Panc1 (cell line): ENCODE results near the gene WNT5B.

Experiments used
- POLR2AphosphoS5 ChIP-seq: IDR thresholded peaks from 2 replicates; pipeline ENCODE4 v1.6.1; 2012; ENCODE audit warnings: mild to moderate bottlenecking, low read depth, low read length, moderate library complexity
- TCF7L2 ChIP-seq: IDR thresholded peaks from 2 replicates; pipeline ENCODE4 v1.6.1; 2011; ENCODE audit warnings: mild to moderate bottlenecking, low read depth, low read length, inconsistent platforms
- TF ChIP-seq, protein P1 (sequence below): fragments of 450-650 bp; IDR thresholded peaks from 2 replicates; pipeline ENCODE4 v1.5.1; 2017; ENCODE audit warnings: mild to moderate bottlenecking
- TF ChIP-seq, protein P2 (sequence below), 2 experiments: IDR thresholded peaks; 2 replicates each; pipeline ENCODE4 v1.6.1; 2011 to 2012; ENCODE audit warnings: low read depth in 2 of 2, control low read depth in 1 of 2, low read length in 1 of 2, mild to moderate bottlenecking in 1 of 2, moderate library complexity in 1 of 2; ENCODE audit not compliant: insufficient read depth in 1 of 2

DNA sequence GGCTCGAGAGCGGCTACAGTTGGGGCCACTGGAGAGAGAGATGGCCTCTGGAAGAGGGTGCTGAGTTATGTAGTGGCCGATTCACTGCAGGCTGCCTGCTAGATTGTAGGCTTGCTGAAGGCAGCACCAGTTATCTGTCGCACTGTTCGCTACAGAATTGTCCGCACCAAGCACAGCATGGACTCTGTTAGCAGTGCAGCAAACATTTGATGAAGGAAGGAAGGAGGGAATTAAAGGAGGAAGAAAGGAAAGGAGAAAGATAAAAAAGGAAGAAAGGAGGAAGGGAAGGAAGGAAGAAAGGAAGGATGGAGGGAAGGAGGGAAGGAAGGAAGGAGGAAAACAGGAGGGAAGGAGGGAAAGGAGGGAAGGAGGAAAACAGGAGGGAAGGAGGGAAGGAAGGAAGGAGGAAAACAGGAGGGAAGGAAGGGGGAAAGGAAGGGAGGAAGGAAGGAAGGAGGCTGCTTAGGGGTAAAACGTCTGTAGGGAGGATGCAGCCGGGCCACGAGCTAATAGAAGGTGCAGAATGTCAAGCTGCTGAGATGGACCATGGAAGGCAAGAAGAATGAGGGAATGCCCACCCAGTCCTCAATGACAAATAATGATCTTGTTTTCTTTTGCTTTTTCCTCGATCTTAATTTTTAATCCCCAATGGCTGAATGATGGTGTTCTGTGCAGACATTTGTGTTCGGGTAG lies 34.6 kb downstream of the WNT5B start:
- TF ChIP-seq, protein P1, sequence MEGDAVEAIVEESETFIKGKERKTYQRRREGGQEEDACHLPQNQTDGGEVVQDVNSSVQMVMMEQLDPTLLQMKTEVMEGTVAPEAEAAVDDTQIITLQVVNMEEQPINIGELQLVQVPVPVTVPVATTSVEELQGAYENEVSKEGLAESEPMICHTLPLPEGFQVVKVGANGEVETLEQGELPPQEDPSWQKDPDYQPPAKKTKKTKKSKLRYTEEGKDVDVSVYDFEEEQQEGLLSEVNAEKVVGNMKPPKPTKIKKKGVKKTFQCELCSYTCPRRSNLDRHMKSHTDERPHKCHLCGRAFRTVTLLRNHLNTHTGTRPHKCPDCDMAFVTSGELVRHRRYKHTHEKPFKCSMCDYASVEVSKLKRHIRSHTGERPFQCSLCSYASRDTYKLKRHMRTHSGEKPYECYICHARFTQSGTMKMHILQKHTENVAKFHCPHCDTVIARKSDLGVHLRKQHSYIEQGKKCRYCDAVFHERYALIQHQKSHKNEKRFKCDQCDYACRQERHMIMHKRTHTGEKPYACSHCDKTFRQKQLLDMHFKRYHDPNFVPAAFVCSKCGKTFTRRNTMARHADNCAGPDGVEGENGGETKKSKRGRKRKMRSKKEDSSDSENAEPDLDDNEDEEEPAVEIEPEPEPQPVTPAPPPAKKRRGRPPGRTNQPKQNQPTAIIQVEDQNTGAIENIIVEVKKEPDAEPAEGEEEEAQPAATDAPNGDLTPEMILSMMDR: no peak; the same call in 1 of the 2 replicates
- TF ChIP-seq, protein P2, sequence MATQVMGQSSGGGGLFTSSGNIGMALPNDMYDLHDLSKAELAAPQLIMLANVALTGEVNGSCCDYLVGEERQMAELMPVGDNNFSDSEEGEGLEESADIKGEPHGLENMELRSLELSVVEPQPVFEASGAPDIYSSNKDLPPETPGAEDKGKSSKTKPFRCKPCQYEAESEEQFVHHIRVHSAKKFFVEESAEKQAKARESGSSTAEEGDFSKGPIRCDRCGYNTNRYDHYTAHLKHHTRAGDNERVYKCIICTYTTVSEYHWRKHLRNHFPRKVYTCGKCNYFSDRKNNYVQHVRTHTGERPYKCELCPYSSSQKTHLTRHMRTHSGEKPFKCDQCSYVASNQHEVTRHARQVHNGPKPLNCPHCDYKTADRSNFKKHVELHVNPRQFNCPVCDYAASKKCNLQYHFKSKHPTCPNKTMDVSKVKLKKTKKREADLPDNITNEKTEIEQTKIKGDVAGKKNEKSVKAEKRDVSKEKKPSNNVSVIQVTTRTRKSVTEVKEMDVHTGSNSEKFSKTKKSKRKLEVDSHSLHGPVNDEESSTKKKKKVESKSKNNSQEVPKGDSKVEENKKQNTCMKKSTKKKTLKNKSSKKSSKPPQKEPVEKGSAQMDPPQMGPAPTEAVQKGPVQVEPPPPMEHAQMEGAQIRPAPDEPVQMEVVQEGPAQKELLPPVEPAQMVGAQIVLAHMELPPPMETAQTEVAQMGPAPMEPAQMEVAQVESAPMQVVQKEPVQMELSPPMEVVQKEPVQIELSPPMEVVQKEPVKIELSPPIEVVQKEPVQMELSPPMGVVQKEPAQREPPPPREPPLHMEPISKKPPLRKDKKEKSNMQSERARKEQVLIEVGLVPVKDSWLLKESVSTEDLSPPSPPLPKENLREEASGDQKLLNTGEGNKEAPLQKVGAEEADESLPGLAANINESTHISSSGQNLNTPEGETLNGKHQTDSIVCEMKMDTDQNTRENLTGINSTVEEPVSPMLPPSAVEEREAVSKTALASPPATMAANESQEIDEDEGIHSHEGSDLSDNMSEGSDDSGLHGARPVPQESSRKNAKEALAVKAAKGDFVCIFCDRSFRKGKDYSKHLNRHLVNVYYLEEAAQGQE (IDR thresholded peaks at IDR 0.05; ENCODE audit: insufficient read depth in 1 of 2, low read depth in 2 of 2, low read length in 1 of 2): no peak
- TF ChIP-seq TCF7L2 (no peak), POLR2AphosphoS5 (no peak)
